ENCODE results near the gene SIPA1. TPM values are rescaled to one million over a fixed set of nuclear protein-coding genes. Genes with fewer than 3 reads are reported as not detected.

SIPA1 gene
- total and polyA plus RNA-seq, 2 of the 13 experiments (the other 11 are each of a cell fraction or from before 2014, with no cell fraction given) = 5.8 to 7.7 TPM

DNA sequence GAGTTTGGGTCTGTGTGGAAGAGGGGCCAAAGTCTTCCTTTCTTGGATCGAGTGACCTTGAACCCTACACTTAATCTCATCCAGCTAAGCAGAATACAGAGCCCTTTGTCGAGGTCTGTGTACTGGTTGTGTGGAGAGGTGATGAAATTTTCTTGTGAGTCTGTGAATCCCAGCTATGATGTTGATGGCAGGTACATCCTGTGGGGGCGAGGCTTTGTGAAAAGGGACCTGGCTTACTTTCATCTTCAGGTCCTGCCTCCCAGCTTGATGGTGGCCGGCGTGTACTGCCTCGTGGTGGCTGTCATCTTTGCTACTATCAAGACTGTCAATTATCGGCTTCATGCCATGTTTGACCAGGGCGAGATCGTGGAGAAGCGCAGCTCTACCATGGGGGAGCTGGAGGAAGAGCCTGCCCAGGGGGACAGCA, 21.3 kb upstream of the SIPA1 start (continued):
- TF ChIP-seq, protein P1, sequence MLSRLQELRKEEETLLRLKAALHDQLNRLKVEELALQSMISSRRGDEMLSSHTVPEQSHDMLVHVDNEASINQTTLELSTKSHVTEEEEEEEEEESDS (CRISPR knock-in tag; IDR thresholded peaks at IDR 0.05; ENCODE audit: borderline replicate concordance) = no peak
- TF ChIP-seq CHD4 (IDR thresholded peaks at IDR 0.05; ENCODE audit: borderline replicate concordance, low read length) (no peak), ZNF557 (CRISPR knock-in tag; IDR thresholded peaks at IDR 0.05) (0 out of 2 replicates have a peak, but pooled peaks have one; percentile 32), PHF20 (CRISPR knock-in tag; IDR thresholded peaks at IDR 0.05) (no peak), ZSCAN12 (CRISPR knock-in tag; IDR thresholded peaks at IDR 0.05) (no peak), ZBTB3 (CRISPR knock-in tag; IDR thresholded peaks at IDR 0.05; ENCODE audit: borderline replicate concordance, low read depth) (no peak), ZNF253 (CRISPR knock-in tag; IDR thresholded peaks at IDR 0.05; ENCODE audit: borderline replicate concordance) (no peak), ZNF337 (CRISPR knock-in tag; IDR thresholded peaks at IDR 0.05; ENCODE audit: borderline replicate concordance, low read depth) (no peak), NR3C1 (CRISPR knock-in tag; IDR thresholded peaks at IDR 0.05) (no peak), TP53 (CRISPR knock-in tag; conservative IDR thresholded peaks at IDR 0.05) (no peak), PAWR (CRISPR knock-in tag; IDR thresholded peaks at IDR 0.05; ENCODE audit: borderline replicate concordance) (no peak), NFKBIZ (CRISPR knock-in tag; IDR thresholded peaks at IDR 0.05) (no peak), PHF21A (CRISPR knock-in tag; IDR thresholded peaks at IDR 0.05) (peak; percentile 19; the same call in 1 of the 2 replicates), ZNF562 (CRISPR knock-in tag; IDR thresholded peaks at IDR 0.05; ENCODE audit: borderline replicate concordance) (no peak), SYNCRIP (IDR thresholded peaks at IDR 0.05; ENCODE audit: insufficient read depth, low read depth, low read length) (no peak)
- TF ChIP-seq, protein P2, sequence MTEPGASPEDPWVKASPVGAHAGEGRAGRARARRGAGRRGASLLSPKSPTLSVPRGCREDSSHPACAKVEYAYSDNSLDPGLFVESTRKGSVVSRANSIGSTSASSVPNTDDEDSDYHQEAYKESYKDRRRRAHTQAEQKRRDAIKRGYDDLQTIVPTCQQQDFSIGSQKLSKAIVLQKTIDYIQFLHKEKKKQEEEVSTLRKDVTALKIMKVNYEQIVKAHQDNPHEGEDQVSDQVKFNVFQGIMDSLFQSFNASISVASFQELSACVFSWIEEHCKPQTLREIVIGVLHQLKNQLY (CRISPR knock-in tag; IDR thresholded peaks at IDR 0.05) = 0 out of 2 replicates have a peak, but pooled peaks have one; percentile 23
- TF ChIP-seq, protein P3, sequence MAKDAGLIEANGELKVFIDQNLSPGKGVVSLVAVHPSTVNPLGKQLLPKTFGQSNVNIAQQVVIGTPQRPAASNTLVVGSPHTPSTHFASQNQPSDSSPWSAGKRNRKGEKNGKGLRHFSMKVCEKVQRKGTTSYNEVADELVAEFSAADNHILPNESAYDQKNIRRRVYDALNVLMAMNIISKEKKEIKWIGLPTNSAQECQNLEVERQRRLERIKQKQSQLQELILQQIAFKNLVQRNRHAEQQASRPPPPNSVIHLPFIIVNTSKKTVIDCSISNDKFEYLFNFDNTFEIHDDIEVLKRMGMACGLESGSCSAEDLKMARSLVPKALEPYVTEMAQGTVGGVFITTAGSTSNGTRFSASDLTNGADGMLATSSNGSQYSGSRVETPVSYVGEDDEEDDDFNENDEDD (CRISPR knock-in tag; IDR thresholded peaks at IDR 0.05; ENCODE audit: borderline replicate concordance) = no peak
- TF ChIP-seq, protein P4, sequence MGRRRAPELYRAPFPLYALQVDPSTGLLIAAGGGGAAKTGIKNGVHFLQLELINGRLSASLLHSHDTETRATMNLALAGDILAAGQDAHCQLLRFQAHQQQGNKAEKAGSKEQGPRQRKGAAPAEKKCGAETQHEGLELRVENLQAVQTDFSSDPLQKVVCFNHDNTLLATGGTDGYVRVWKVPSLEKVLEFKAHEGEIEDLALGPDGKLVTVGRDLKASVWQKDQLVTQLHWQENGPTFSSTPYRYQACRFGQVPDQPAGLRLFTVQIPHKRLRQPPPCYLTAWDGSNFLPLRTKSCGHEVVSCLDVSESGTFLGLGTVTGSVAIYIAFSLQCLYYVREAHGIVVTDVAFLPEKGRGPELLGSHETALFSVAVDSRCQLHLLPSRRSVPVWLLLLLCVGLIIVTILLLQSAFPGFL (CRISPR knock-in tag; IDR thresholded peaks at IDR 0.05) = no peak
- TF ChIP-seq, protein P5, sequence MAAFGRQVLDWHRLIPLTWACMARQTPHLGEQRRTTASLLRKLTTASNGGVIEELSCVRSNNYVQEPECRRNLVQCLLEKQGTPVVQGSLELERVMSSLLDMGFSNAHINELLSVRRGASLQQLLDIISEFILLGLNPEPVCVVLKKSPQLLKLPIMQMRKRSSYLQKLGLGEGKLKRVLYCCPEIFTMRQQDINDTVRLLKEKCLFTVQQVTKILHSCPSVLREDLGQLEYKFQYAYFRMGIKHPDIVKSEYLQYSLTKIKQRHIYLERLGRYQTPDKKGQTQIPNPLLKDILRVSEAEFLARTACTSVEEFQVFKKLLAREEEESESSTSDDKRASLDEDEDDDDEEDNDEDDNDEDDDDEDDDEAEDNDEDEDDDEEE (CRISPR knock-in tag; IDR thresholded peaks at IDR 0.05) = no peak
- TF ChIP-seq, protein P6, sequence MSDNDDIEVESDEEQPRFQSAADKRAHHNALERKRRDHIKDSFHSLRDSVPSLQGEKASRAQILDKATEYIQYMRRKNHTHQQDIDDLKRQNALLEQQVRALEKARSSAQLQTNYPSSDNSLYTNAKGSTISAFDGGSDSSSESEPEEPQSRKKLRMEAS (IDR thresholded peaks at IDR 0.05) = no peak
- TF ChIP-seq, protein P7, sequence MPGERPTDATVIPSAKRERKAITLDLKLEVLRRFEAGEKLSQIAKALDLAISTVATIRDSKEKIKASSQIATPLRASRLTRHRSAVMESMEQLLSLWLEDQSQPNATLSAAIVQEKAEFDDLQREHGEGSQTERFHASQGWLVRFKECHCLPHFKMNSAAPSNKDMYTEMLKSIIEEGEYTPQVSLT (CRISPR knock-in tag; IDR thresholded peaks at IDR 0.05; ENCODE audit: borderline replicate concordance, low read depth) = no peak
- TF ChIP-seq, protein P8, sequence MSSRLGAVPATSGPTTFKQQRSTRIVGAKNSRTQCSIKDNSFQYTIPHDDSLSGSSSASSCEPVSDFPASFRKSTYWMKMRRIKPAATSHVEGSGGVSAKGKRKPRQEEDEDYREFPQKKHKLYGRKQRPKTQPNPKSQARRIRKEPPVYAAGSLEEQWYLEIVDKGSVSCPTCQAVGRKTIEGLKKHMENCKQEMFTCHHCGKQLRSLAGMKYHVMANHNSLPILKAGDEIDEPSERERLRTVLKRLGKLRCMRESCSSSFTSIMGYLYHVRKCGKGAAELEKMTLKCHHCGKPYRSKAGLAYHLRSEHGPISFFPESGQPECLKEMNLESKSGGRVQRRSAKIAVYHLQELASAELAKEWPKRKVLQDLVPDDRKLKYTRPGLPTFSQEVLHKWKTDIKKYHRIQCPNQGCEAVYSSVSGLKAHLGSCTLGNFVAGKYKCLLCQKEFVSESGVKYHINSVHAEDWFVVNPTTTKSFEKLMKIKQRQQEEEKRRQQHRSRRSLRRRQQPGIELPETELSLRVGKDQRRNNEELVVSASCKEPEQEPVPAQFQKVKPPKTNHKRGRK (CRISPR knock-in tag; IDR thresholded peaks at IDR 0.05) = no peak
- TF ChIP-seq, protein P9, sequence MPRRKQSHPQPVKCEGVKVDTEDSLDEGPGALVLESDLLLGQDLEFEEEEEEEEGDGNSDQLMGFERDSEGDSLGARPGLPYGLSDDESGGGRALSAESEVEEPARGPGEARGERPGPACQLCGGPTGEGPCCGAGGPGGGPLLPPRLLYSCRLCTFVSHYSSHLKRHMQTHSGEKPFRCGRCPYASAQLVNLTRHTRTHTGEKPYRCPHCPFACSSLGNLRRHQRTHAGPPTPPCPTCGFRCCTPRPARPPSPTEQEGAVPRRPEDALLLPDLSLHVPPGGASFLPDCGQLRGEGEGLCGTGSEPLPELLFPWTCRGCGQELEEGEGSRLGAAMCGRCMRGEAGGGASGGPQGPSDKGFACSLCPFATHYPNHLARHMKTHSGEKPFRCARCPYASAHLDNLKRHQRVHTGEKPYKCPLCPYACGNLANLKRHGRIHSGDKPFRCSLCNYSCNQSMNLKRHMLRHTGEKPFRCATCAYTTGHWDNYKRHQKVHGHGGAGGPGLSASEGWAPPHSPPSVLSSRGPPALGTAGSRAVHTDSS (CRISPR knock-in tag; conservative IDR thresholded peaks at IDR 0.05) = no peak
